Retina (tissue), 1 donor: ENCODE data around the gene CADM1.

Experiments used
- DNase-seq: peaks from one replicate; pipeline ENCODE4 v3.0.0-alpha.2; 2016

CADM1 gene

DNA sequence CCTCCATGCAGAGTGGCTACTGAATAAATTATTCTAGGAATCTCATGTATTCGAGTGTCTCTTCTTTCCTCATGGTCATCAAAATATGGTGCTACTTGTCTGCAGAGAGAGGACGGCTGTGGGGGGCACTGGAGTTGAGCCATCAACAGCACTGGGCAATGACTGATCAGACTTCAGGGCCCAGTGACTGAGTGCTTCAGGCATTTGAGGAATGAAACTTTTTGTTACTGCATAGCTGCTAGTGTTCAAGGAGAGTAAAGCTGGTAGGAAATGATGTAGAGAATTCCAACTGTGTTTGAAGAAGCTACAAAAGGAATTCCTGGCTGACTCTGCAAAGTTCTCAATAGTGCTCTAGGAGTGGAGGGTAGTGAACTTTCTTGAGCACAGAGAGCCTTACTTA is 277.7 kb downstream of the CADM1 start:
- no peak for DNase-seq

- DNase-seq: peak; percentile 37
These were observed 279.7 kb downstream of the CADM1 start for GRCh38 chr11:115224551-115224950.

- DNase-seq: no peak
These were observed 281.2 kb downstream of the CADM1 start for GRCh38 chr11:115222863-115223530.

DNA sequence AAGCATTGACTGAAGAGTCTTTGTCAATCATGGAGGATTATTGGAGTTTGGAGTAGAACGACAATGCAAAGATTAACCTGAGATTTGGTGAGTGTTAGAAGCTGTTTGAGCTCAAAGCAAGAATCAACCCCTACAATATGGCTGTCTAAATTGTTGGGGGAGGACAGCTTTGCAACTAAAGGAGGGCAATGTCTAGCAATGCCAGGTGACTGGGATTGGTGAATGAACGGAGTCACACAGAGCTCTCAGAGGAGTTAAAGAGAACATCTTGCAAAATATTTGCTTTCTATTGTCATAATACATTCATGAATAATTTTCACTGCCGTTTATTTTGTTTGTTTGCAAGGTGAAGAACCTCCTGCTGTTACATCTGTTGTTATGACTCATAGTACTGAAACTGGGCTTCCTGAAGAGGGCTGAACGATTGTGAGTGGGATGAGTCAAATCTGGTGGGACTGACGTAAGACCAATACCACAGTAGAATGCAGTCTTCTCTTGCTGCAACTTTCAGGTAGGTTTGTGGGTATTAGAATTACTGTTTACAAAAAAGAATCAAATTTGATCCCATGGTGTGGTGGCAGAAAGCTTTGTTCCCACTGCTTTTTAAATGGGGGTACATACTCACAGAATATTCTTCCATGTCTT is 281.9 kb downstream of the CADM1 start:
- DNase-seq: no peak

DNA sequence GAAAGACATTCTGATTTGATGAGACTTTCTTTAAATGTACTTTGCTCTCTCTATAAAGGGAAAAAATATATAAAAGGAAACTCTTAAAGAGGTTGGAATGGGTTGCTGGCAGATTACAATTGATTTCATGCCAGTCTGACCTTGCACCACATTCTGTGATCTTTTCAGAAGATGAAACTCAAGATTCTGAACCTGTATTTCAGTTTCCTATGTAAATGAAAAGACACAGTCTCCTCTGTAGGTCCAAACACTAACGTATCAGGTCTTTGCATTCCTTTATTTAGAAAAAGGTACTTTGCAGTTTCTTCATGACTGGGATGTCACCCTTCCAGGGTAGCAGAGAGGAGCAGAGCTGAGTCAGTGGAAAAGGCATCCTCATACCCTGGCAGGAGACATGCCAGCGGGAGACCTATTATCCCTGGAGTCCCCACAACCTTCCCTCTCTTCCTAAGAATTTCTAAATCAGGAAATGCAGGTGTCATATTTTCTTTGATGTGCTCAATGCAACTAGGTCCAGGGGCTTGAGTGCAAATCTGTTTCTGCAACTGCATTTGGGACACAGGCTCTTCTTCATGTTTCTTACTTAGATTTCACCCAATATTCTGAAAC is 282.6 kb downstream of the CADM1 start:
- no peak for DNase-seq

- DNase-seq: no peak
These were observed 283.3 kb downstream of the CADM1 start for GRCh38 chr11:115220911-115221310.

DNA sequence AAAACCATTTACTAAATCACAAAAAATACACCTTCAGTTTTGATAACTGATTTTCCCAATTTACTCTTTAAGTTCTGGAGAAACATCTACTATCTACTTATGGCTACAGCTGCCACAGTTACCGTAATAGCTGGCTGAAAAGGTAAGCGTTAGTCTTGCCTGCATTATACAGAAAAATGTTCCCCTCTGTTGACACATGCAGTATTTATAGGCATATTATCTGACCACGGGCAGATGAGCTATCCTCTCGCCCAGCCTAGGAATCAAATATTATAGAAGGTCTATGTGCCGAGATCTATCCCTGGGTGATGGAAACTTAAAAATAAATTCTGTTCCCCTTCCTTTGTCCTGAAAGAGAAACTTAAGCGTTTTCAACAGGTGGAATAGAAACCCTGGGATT is 283.8 kb downstream of the CADM1 start:
- DNase-seq: no peak

DNA sequence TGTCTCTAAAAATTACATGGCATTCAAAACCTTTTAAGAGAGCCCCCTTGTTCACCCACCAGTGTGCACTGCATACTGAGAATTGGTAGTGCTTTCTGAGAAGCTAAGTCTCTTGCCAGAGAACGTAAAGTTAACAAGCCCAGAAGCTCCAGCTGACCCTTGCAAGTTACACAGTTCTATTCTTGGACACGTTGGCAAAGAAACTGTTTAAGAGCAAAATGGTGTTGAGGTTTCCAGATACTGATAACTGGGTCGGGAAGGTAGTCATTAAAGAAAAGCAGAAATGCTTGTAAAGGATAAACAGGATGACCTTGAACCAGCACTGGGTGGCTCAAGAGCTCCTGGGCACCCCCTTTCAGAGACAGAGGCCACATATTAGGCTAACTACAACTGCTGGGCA is 284.8 kb downstream of the CADM1 start:
- DNase-seq: no peak

GRCh38 chr11:115217726-115218311 is 286.4 kb downstream of the CADM1 start:
- no peak for DNase-seq

DNA sequence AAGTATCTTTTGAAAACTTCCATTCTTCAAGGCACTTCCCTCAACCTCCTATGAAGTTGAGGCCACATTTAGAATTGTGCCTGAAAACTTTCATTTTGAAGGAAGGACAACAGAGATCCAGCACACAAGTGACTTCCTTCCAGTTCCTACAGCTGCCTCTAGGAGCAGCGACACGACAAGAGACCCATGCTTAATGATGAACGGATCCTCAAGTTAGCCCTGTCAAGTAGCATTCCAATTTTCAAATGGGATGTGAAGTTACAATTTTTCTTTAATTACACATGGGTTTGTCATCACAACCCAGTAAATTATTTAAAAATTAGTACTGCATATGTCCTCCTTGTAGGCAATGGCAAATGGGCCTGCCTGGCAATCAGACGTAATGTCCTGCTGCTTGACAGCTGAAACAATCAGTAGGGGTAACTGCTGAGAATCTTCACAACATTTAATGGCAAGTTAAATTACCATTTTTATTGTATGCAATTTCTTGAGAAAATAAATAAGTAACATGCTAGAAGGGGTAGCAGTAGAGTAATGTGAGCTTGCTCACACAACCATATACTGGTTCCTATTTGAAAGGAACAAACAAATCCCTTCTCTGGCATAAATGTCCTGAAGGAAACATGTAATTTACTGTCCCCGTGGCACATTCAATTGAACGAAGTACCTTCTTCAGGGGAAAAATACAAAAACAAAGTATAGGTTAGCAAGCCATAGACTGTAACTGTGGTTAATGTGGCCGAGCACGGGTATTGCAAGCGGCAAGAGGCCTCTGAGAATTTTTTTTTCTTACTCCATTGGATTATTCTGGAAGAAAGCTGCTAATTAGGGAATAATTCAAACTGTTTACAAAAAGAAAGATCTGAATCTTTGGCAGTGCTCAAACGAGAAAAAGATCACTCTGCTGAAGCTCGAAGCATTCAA is 288.3 kb downstream of the CADM1 start:
- DNase-seq: no peak

- no peak for DNase-seq
These were observed 289.5 kb downstream of the CADM1 start for GRCh38 chr11:115214644-115215234.

DNA sequence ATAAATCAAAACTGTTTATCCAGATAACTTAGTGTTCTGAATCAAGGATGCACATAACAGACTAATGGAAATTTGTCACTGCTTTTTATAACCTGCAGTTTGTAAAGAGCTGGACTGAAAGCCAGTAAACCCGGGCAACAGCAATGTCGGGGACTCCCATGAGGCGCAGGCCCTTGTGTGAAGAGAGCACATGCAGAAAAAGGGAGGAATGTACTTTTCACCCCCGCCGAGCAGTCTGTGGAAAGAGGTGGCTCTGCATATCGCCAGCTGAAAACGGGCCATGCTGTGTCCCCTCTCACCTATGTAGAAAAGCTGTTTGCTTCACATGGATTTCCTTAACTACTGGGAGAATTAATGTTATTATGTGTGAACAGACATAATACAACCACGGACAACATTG is 291.2 kb downstream of the CADM1 start:
- no peak for DNase-seq

GRCh38 chr11:115208808-115209259 is 295.4 kb downstream of the CADM1 start:
- DNase-seq: no peak

GRCh38 chr11:115207916-115208315 is 296.3 kb downstream of the CADM1 start:
- DNase-seq: no peak

GRCh38 chr11:115207166-115207591 is 297.0 kb downstream of the CADM1 start:
- no peak for DNase-seq

GRCh38 chr11:115206365-115207022 is 297.7 kb downstream of the CADM1 start:
- no peak for DNase-seq

- no peak for DNase-seq
These were observed 301.2 kb downstream of the CADM1 start for GRCh38 chr11:115202900-115203552.

GRCh38 chr11:115202074-115202473 is 302.1 kb downstream of the CADM1 start:
- DNase-seq: no peak

- DNase-seq: no peak
These were observed 303.0 kb downstream of the CADM1 start for GRCh38 chr11:115201111-115201792.

DNA sequence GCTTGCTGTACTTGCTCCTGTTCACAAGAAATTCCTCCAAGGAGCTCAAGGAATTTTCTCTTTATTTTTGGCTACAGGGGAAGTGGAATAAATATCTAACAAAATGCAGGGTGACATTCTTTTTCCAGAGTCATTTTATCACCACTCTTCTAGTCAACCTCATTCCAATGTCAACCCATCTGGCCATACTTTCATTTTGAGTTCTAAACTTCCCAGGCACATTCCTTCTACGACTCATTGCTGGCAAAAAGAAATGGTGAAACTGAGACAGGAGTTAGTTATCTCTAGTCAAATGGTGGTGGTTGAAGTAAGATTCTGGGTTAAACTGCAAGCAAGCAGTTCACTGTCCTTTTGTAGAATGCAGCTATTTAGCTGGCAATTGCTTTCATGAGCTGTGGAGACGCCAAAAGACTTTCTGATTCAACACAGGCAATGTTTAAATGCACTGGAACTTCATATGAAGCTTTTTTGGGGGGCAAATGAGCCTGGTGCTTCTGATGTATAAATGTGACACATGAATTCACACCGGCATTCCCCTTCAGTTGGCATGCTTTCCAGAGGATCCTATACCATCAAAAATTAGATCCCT is 304.6 kb downstream of the CADM1 start:
- DNase-seq: no peak
